ENCODE measurements around the gene COQ6.
A peak's percentile ranks its signal among the peaks of the same experiment; 100 is the strongest.
"Not testable (repeated sequence)": the region's sequence is repeated elsewhere in the genome, so short reads cannot be mapped to it uniquely, and the experiment has no call there.

The COQ6 gene

GRCh38 chr14:73949752-73950734, at the start of gene COQ6, which contains the start of gene FAM161B:
Gene COQ6, plus strand, starts transcription at chr14:73950302. Its CDS starts 31 bp downstream, at chr14:73950333.
Gene FAM161B, minus strand, starts transcription at chr14:73950094. Its CDS starts 68 bp downstream, at chr14:73950026.
- Histone ChIP-seq H3K36me3 (ENCODE audit: control insufficient read depth, insufficient read depth, low read length) (no peaks in the 10 kb centered on the region), H3K9me3 (ENCODE audit: control insufficient read depth, low read length) (no peaks in the 10 kb centered on the region), H3K4me1 (ENCODE audit: control insufficient read depth, insufficient read depth, low read length) (peaks cover 19% of the 10 kb centered on the region), H3K4me3 (ENCODE audit: low read length) (peak within 1 kb of the TSS; percentile 80), H3K27me3 (ENCODE audit: control insufficient read depth, insufficient read depth, low read length) (no peaks in the 10 kb centered on the region), H3K9ac (ENCODE audit: low read length) (peak within 1 kb of the TSS; percentile 68)

GRCh38 chr14:73903028-73903427, 47.1 kb upstream of the COQ6 start:
- H3K4me1 ChIP-seq (ENCODE audit: control insufficient read depth, insufficient read depth, low read length), result no peaks in the 10 kb centered on the region
- H3K27me3 ChIP-seq (ENCODE audit: control insufficient read depth, insufficient read depth, low read length), result no peaks in the 10 kb centered on the region
- H3K9me3 ChIP-seq (ENCODE audit: control insufficient read depth, low read length), result no peaks in the 10 kb centered on the region
- H3K9ac ChIP-seq (ENCODE audit: low read length), result no peak overlapping the region
- no peaks in the 10 kb centered on the region for H3K36me3 ChIP-seq (ENCODE audit: control insufficient read depth, insufficient read depth, low read length)
- H3K4me3 ChIP-seq (ENCODE audit: low read length), result no peak overlapping the region

DNA sequence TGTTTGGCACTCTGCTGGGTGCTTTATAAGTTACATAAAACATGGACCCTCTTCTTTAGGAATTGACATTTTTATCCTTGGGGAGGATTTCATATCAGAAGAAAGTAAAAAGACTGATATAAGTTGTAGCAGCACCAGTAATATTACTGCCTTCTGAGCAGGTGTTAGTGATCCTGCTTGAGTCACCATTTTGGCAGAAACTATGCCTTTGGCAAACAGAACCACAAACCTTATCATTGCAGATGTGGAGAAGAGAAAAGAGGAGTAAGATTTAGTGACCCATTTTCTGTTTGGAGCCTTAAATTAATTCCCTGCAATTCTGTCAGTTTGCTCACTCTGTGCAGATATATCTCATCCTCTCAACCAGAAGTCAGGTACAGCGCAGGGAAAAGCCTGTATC, 40.4 kb upstream of the COQ6 start:
- H3K4me1 ChIP-seq (ENCODE audit: control insufficient read depth, insufficient read depth, low read length), result no peaks in the 10 kb centered on the region
- no peaks in the 10 kb centered on the region for H3K9me3 ChIP-seq (ENCODE audit: control insufficient read depth, low read length)
- no peaks in the 10 kb centered on the region for H3K27me3 ChIP-seq (ENCODE audit: control insufficient read depth, insufficient read depth, low read length)
- H3K9ac ChIP-seq (ENCODE audit: low read length), result no peak overlapping the region
- no peaks in the 10 kb centered on the region for H3K36me3 ChIP-seq (ENCODE audit: control insufficient read depth, insufficient read depth, low read length)
- no peak overlapping the region for H3K4me3 ChIP-seq (ENCODE audit: low read length)

DNA sequence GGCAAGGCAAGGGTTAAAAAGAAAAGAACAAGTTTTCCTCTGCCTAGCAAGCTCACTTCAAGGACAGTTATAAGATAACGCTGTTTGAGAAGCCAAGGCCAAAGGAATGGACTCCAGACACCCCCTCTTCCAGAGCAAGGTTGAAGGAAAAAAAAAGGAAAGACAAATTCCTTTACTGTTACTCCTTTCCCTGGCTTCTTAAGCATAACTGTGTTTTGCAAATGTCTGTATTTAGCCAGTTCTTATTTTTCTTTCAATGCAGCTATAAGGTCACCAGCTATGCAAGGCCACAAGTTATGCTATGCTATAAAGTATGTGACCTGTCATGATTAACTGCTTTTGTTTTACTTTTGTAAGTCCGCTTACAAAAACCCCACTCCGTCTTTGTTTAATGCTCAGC, 36.8 kb upstream of the COQ6 start:
- no peaks in the 10 kb centered on the region for H3K9me3 ChIP-seq (ENCODE audit: control insufficient read depth, low read length)
- H3K4me1 ChIP-seq (ENCODE audit: control insufficient read depth, insufficient read depth, low read length), result no peaks in the 10 kb centered on the region
- no peaks in the 10 kb centered on the region for H3K36me3 ChIP-seq (ENCODE audit: control insufficient read depth, insufficient read depth, low read length)
- no peak overlapping the region for H3K4me3 ChIP-seq (ENCODE audit: low read length)
- H3K27me3 ChIP-seq (ENCODE audit: control insufficient read depth, insufficient read depth, low read length), result no peaks in the 10 kb centered on the region
- H3K9ac ChIP-seq (ENCODE audit: low read length), result no peak overlapping the region

DNA sequence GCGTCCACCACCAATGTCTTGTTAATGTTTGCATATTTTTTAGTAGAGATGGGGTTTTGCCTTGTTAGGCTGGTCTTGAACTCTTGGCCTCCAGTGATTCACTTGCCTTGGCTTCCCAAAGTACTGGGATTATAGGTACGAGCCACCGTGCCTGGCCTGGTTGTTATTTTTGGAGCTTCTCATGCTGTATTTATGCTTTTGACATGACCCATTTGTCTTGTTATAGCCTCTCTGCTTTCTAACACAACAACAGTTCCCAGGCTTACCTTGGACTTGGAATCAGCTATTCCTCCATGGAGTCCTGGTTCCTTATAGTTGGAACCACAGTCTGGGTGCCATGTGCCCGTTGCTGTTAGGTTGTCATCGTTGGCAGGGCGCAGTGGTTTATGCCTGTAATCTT, 33.8 kb upstream of the COQ6 start:
- H3K4me1 ChIP-seq (ENCODE audit: control insufficient read depth, insufficient read depth, low read length), result no peaks in the 10 kb centered on the region
- H3K9me3 ChIP-seq (ENCODE audit: control insufficient read depth, low read length), result no peaks in the 10 kb centered on the region
- no peaks in the 10 kb centered on the region for H3K27me3 ChIP-seq (ENCODE audit: control insufficient read depth, insufficient read depth, low read length)
- H3K9ac ChIP-seq (ENCODE audit: low read length), result no peak overlapping the region
- H3K4me3 ChIP-seq (ENCODE audit: low read length), result no peak overlapping the region
- H3K36me3 ChIP-seq (ENCODE audit: control insufficient read depth, insufficient read depth, low read length), result no peaks in the 10 kb centered on the region

DNA sequence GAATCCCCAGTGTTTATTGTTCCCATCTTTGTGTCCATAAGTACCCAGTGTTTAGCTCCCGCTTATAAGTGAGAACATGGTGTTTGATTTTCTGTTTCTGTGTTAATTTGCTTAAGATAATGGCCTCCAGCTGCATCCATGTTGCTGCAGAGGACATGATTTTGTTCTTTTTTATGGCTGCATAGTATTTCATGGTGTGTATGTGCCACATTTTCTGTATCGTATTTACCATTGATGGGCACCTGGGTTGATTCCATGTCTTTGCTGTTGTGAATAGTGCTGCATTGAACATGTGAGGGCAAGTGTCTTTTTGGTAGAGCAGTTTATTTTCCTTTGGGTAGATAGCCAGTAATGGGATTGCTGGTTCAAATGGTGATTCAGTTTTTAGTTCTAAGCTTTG, 30.6 kb upstream of the COQ6 start:
- H3K9ac ChIP-seq (ENCODE audit: low read length); H3K27me3 ChIP-seq (ENCODE audit: control insufficient read depth, insufficient read depth, low read length); H3K4me3 ChIP-seq (ENCODE audit: low read length); H3K4me1 ChIP-seq (ENCODE audit: control insufficient read depth, insufficient read depth, low read length); H3K36me3 ChIP-seq (ENCODE audit: control insufficient read depth, insufficient read depth, low read length); H3K9me3 ChIP-seq (ENCODE audit: control insufficient read depth, low read length): not testable (repeated sequence)

GRCh38 chr14:73924337-73924736, 25.8 kb upstream of the COQ6 start:
- Histone ChIP-seq H3K9me3 (ENCODE audit: control insufficient read depth, low read length) (no peaks in the 10 kb centered on the region), H3K27me3 (ENCODE audit: control insufficient read depth, insufficient read depth, low read length) (no peaks in the 10 kb centered on the region), H3K4me1 (ENCODE audit: control insufficient read depth, insufficient read depth, low read length) (no peaks in the 10 kb centered on the region), H3K36me3 (ENCODE audit: control insufficient read depth, insufficient read depth, low read length) (peaks cover 6% of the 10 kb centered on the region), H3K4me3 (ENCODE audit: low read length) (no peak overlapping the region), H3K9ac (ENCODE audit: low read length) (no peak overlapping the region)

GRCh38 chr14:73935666-73936065, 14.4 kb upstream of the COQ6 start:
- Histone ChIP-seq H3K36me3 (ENCODE audit: control insufficient read depth, insufficient read depth, low read length) (no peaks in the 10 kb centered on the region), H3K9ac (ENCODE audit: low read length) (no peak overlapping the region), H3K4me3 (ENCODE audit: low read length) (no peak overlapping the region), H3K9me3 (ENCODE audit: control insufficient read depth, low read length) (no peaks in the 10 kb centered on the region), H3K27me3 (ENCODE audit: control insufficient read depth, insufficient read depth, low read length) (no peaks in the 10 kb centered on the region), H3K4me1 (ENCODE audit: control insufficient read depth, insufficient read depth, low read length) (no peaks in the 10 kb centered on the region)

- H3K9ac ChIP-seq (ENCODE audit: low read length), result no peak overlapping the region
- H3K4me1 ChIP-seq (ENCODE audit: control insufficient read depth, insufficient read depth, low read length), result no peaks in the 10 kb centered on the region
- H3K9me3 ChIP-seq (ENCODE audit: control insufficient read depth, low read length), result no peaks in the 10 kb centered on the region
- no peaks in the 10 kb centered on the region for H3K36me3 ChIP-seq (ENCODE audit: control insufficient read depth, insufficient read depth, low read length)
- H3K4me3 ChIP-seq (ENCODE audit: low read length), result no peak overlapping the region
- no peaks in the 10 kb centered on the region for H3K27me3 ChIP-seq (ENCODE audit: control insufficient read depth, insufficient read depth, low read length)
Measured at GRCh38 chr14:73936548-73936947, 13.6 kb upstream of the COQ6 start.

- Histone ChIP-seq H3K36me3 (ENCODE audit: control insufficient read depth, insufficient read depth, low read length) (no peaks in the 10 kb centered on the region), H3K4me1 (ENCODE audit: control insufficient read depth, insufficient read depth, low read length) (peaks cover 2% of the 10 kb centered on the region), H3K27me3 (ENCODE audit: control insufficient read depth, insufficient read depth, low read length) (no peaks in the 10 kb centered on the region), H3K9ac (ENCODE audit: low read length) (no peak overlapping the region), H3K9me3 (ENCODE audit: control insufficient read depth, low read length) (no peaks in the 10 kb centered on the region), H3K4me3 (ENCODE audit: low read length) (no peak overlapping the region)
Measured at GRCh38 chr14:73937012-73937411, 13.1 kb upstream of the COQ6 start.

DNA sequence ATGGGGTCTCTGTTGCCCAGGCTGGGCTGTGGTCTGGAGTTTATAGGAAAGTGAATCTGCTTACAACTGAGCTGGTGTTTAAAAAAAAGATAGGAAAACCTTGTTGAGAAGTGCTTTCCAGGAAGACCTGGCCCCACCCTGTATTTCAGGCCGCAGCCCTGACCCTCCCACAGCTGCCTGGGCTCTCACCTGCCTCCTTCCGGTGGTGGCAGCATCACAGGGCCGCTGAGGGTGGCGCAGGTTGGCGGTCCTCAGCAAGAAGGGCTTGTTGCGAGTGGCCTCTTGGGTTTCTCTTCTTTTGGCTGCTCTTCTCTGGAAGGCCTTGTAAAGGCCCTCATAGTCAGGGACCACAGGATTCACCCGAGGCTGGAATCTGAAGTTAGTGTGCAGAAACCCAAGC, 7.9 kb upstream of the COQ6 start:
- H3K36me3 ChIP-seq (ENCODE audit: control insufficient read depth, insufficient read depth, low read length), result no peaks in the 10 kb centered on the region

GRCh38 chr14:73943083-73943482, 7.0 kb upstream of the COQ6 start:
- Histone ChIP-seq H3K36me3 (ENCODE audit: control insufficient read depth, insufficient read depth, low read length) (no peaks in the 10 kb centered on the region), H3K9ac (ENCODE audit: low read length) (no peak overlapping the region), H3K27me3 (ENCODE audit: control insufficient read depth, insufficient read depth, low read length) (no peaks in the 10 kb centered on the region), H3K4me1 (ENCODE audit: control insufficient read depth, insufficient read depth, low read length) (peaks cover 42% of the 10 kb centered on the region), H3K4me3 (ENCODE audit: low read length) (no peak overlapping the region), H3K9me3 (ENCODE audit: control insufficient read depth, low read length) (no peaks in the 10 kb centered on the region)

More for the DNA sequence above, 7.9 kb upstream of the COQ6 start:
- no peaks in the 10 kb centered on the region for H3K27me3 ChIP-seq (ENCODE audit: control insufficient read depth, insufficient read depth, low read length)
- H3K9me3 ChIP-seq (ENCODE audit: control insufficient read depth, low read length), result no peaks in the 10 kb centered on the region
- H3K9ac ChIP-seq (ENCODE audit: low read length), result no peak overlapping the region
- no peak overlapping the region for H3K4me3 ChIP-seq (ENCODE audit: low read length)
- peaks cover 42% of the 10 kb centered on the region for H3K4me1 ChIP-seq (ENCODE audit: control insufficient read depth, insufficient read depth, low read length)
